Activated CD4-positive, alpha-beta T cell treated with anti-CD3 and anti-CD28 coated beads, Interleukin-2, amount 10 ng/mL, durations not matched to agents 24 days and 14 days (primary cell): Measurements from ENCODE around the gene IL18. TPM values are rescaled to one million over a fixed set of nuclear protein-coding genes. Genes with fewer than 3 reads are reported as not detected.

ENCODE experiments used
- total RNA-seq: library from RNA; stranded (reverse); gene quantifications from 2 replicates; pipeline ENCODE4 v1.2.3, GENCODE V29; 2022

IL18 gene
- total RNA-seq, 1 donor from 2014 or later, result 0.12 TPM

Other genes starting within 250 kb of the IL18 start
- gene C11orf52, start 245.2 kb downstream of the IL18 start, total RNA-seq, result not detected in 2 replicates
- 22.2 and 23.3 TPM in 2 replicates for gene DIXDC1, start 226.8 kb downstream of the IL18 start, total RNA-seq
- gene DLAT, start 138.7 kb downstream of the IL18 start, total RNA-seq, result 59.2 and 61.8 TPM in 2 replicates
- gene PIH1D2, start 90.1 kb downstream of the IL18 start, total RNA-seq, result 0.21 and 0.59 TPM in 2 replicates
- gene NKAPD1, start 89.8 kb downstream of the IL18 start, total RNA-seq, result 24.4 and 27.0 TPM in 2 replicates
- 86.3 and 89.7 TPM in 2 replicates for gene TIMM8B, start 77.3 kb downstream of the IL18 start, total RNA-seq
- 95.2 and 101 TPM in 2 replicates for gene SDHD, start 77.2 kb downstream of the IL18 start, total RNA-seq
- not detected in 2 replicates for gene TEX12, start 3.3 kb upstream of the IL18 start, total RNA-seq
- gene BCO2, start 11.4 kb upstream of the IL18 start, total RNA-seq, result 0.83 and 1.1 TPM in 2 replicates
- 33.1 and 34.4 TPM in 2 replicates for gene PTS, start 62.3 kb upstream of the IL18 start, total RNA-seq
- not detected in 2 replicates for gene PLET1, start 96.8 kb upstream of the IL18 start, total RNA-seq